Measurements from ENCODE around the gene IL22RA1.

Gene IL22RA1

GRCh38 chr1:24093732-24094131, 49.2 kb downstream of the IL22RA1 start:
- no peak for TF ChIP-seq CTCF (IDR thresholded peaks at IDR 0.05; ENCODE audit: insufficient read depth, low read depth, low read length, missing control alignments)
- no peak overlapping the region for H3K4me3 ChIP-seq (ENCODE audit: low read depth, low read length)
- no peak for DNase-seq (ENCODE audit: low read depth)

GRCh38 chr1:24092979-24093378, 50.0 kb downstream of the IL22RA1 start:
- no peak for DNase-seq (ENCODE audit: low read depth)
- H3K4me3 ChIP-seq (ENCODE audit: low read depth, low read length) = no peak overlapping the region
- TF ChIP-seq CTCF (IDR thresholded peaks at IDR 0.05; ENCODE audit: insufficient read depth, low read depth, low read length, missing control alignments) = no peak

GRCh38 chr1:24091971-24092482, 50.9 kb downstream of the IL22RA1 start:
- no peak for DNase-seq (ENCODE audit: low read depth)
- no peak overlapping the region for H3K4me3 ChIP-seq (ENCODE audit: low read depth, low read length)
- TF ChIP-seq CTCF (IDR thresholded peaks at IDR 0.05; ENCODE audit: insufficient read depth, low read depth, low read length, missing control alignments) = no peak

GRCh38 chr1:24090736-24091135, 52.2 kb downstream of the IL22RA1 start:
- no peak for TF ChIP-seq CTCF (IDR thresholded peaks at IDR 0.05; ENCODE audit: insufficient read depth, low read depth, low read length, missing control alignments)
- H3K4me3 ChIP-seq (ENCODE audit: low read depth, low read length) = no peak overlapping the region
- no peak for DNase-seq (ENCODE audit: low read depth)

DNA sequence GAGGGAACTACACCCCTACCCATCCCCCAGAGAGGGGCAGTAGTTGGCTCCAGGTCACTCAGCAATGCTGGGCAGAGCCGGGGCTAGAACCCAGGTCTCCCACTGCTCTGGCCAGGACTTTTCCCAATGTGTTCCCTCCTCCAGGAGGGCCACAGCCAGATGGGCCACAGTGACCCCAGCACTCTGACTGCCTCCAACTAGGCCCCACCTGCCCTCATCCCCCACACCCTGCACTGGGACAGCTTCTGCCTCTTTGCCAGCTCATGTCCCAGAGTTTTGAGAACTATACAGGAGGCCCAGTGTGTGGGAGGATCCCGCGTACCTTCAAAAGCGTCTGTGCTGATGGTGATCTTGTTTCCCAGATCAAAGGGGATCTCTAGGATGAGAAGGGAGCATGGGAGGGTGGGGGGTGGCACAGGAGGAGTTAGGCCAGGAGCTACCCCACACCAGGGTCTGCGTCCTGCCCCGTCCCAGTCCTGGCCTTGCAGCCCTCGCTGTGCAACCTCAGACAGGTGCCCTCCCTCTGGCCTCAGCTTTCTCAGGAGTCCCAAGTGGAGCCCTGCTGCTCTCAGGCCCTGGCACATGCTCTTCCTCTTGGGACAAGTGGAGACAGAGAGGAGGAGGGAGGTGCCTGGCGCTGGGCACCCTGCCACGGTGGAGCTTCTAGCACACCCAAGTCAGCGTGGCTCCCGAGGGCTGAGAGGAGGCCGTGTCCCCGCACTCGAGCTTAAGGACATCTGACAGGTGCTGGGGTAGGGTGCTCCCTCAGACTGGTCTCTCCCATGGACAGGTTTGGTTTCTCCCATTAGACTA, 53.0 kb downstream of the IL22RA1 start:
- no peak for TF ChIP-seq CTCF (IDR thresholded peaks at IDR 0.05; ENCODE audit: insufficient read depth, low read depth, low read length, missing control alignments)
- H3K4me3 ChIP-seq (ENCODE audit: low read depth, low read length) = no peak overlapping the region
- DNase-seq (ENCODE audit: low read depth) = no peak

GRCh38 chr1:24089027-24089742, 53.8 kb downstream of the IL22RA1 start:
- no peak for DNase-seq (ENCODE audit: low read depth)
- no peak for TF ChIP-seq CTCF (IDR thresholded peaks at IDR 0.05; ENCODE audit: insufficient read depth, low read depth, low read length, missing control alignments)
- no peak overlapping the region for H3K4me3 ChIP-seq (ENCODE audit: low read depth, low read length)

Data from GM12865 (cell line).